VCaP (cell line): ENCODE data around the gene CLDN17.

Experiments used
- H3K27ac ChIP-seq: fragments of 450-650 bp; 2 replicates; pipeline ENCODE4 v1.5.1; 2017
- CTCF ChIP-seq: fragments of 450-650 bp; conservative IDR thresholded peaks from 2 replicates; pipeline ENCODE4 v1.5.1; 2017; ENCODE audit warnings: mild to moderate bottlenecking, moderate library complexity

CLDN17 gene

GRCh38 chr21:30194701-30195299, 28.2 kb upstream of the CLDN17 start:
- TF ChIP-seq CTCF: peak; percentile 88
- no peak overlapping the region for H3K27ac ChIP-seq

- TF ChIP-seq CTCF: no peak
- no peak overlapping the region for H3K27ac ChIP-seq
These were observed 26.6 kb upstream of the CLDN17 start for GRCh38 chr21:30193201-30193600.

GRCh38 chr21:30190554-30190953, 23.9 kb upstream of the CLDN17 start:
- no peak for TF ChIP-seq CTCF
- H3K27ac ChIP-seq: no peak overlapping the region

GRCh38 chr21:30189773-30190172, 23.2 kb upstream of the CLDN17 start:
- no peak for TF ChIP-seq CTCF
- H3K27ac ChIP-seq: 0 out of 2 replicates have a peak overlapping the region, but pooled peaks have one; percentile 2

- H3K27ac ChIP-seq: no peak overlapping the region
- TF ChIP-seq CTCF: no peak
These were observed 19.6 kb upstream of the CLDN17 start for GRCh38 chr21:30186242-30186641.

GRCh38 chr21:30168086-30168485, 1.5 kb upstream of the CLDN17 start:
- no peak for TF ChIP-seq CTCF
- H3K27ac ChIP-seq: no peak overlapping the region

GRCh38 chr21:30166171-30166570, 434 bp downstream of the CLDN17 start:
- no peak overlapping the region for H3K27ac ChIP-seq
- TF ChIP-seq CTCF: no peak

GRCh38 chr21:30164796-30165195, 1.8 kb downstream of the CLDN17 start:
- TF ChIP-seq CTCF: no peak
- no peak overlapping the region for H3K27ac ChIP-seq
